Activated naive CD8-positive, alpha-beta T cell treated with anti-CD3 and anti-CD28 coated beads, Interleukin-2, amount 10 ng/mL, durations not matched to agents 7 days and 5 days (primary cell): ENCODE results near the gene RRAD. TPM values are rescaled to one million over a fixed set of nuclear protein-coding genes. Genes with fewer than 3 reads are reported as not detected.

Experiments used
- ATAC-seq: fragments of 150-1000 bp; cut with Tn5 transposase; one replicate; pipeline ENCODE4 v1.10.0; 2021; ENCODE audit warnings: low read depth, moderate library complexity
- POLR2A ChIA-PET: fragments of 350-600 bp; sonication (Branson Sonifier 250); formaldehyde crosslinking; loops from one replicate; lab custom pipeline; 2021; ENCODE audit warnings: antibody characterized with exemption; lab: Charles Lee
- DNase-seq: peaks from one replicate; pipeline ENCODE4 v3.0.0; 2021
- H3K27ac Mint-ChIP-seq: one replicate; pipeline ENCODE4 v1.8.0; 2022; ENCODE audit warnings: mild to moderate bottlenecking, mixed read lengths
- H3K27me3 Mint-ChIP-seq: one replicate; pipeline ENCODE4 v1.8.0; 2022; ENCODE audit warnings: mild to moderate bottlenecking, moderate library complexity, mixed read lengths
- H3K36me3 Mint-ChIP-seq: one replicate; pipeline ENCODE4 v1.8.0; 2021; ENCODE audit warnings: mild to moderate bottlenecking, mixed read lengths
- H3K4me1 Mint-ChIP-seq: one replicate; pipeline ENCODE4 v1.8.0; 2021; ENCODE audit warnings: mixed read lengths
- H3K4me3 Mint-ChIP-seq: one replicate; pipeline ENCODE4 v1.8.0; 2022; ENCODE audit warnings: mild to moderate bottlenecking, moderate library complexity, mixed read lengths
- H3K9me3 Mint-ChIP-seq: one replicate; pipeline ENCODE4 v1.8.0; 2021; ENCODE audit warnings: mixed read lengths
- total RNA-seq, 2 experiments: library from RNA; stranded (reverse); gene quantifications; one replicate each; pipeline ENCODE4 v1.2.3, GENCODE V29; 2021

Gene RRAD
- total RNA-seq, 2 experiments from 2014 or later = 0.60 to 0.61 TPM

DNA sequence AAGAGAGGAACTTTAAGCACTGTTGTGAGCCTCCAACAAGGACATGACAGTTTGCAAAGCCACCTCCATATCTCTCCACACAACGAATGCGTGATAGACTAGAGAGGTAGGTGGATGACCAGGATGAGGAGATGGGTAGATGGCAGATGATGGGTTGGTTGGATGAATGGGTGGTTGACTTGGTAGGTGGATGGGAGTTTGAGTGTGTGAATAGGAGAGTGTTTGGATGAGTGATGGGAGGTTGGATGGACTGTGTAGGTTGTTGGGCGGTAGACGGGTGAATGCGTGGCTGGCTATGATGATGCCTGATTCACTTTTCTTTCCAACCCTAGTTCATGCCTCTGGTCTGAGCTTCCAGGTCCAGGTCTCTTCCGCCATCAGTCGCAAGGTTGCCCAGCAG, 10.8 kb downstream of the RRAD start:
- H3K36me3 Mint-ChIP-seq = no peaks in the 10 kb centered on the region
- H3K9me3 Mint-ChIP-seq = no peaks in the 10 kb centered on the region
- DNase-seq = no peak
- no peak for ATAC-seq
- H3K27me3 Mint-ChIP-seq = peaks cover 19% of the 10 kb centered on the region
- POLR2A ChIA-PET = no interaction called here
- no peak overlapping the region for H3K27ac Mint-ChIP-seq
- H3K4me3 Mint-ChIP-seq = no peak overlapping the region
- H3K4me1 Mint-ChIP-seq = no peaks in the 10 kb centered on the region

DNA sequence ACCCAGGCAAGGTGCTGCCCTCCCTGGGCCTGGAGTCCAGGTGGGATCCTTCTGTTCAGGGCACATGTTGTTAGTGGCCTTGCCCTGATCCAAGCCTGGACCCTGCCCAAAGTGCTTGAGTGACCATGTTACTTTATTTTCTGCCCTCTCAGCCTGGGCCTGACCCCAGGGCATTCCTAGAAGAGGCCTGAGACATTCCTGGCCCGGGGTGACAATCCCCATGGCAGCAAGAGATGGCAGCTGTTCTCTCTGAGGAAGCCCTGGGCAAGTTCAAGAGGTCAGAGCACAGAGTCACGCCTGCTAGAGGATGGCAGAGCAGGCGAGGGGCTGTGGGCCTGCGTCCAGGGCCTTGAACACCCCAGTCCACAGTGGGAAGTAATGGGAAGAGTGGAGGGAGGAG, 11.6 kb downstream of the RRAD start:
- Mint-ChIP-seq H3K4me1 (no peaks in the 10 kb centered on the region), H3K27me3 (peaks cover 15% of the 10 kb centered on the region), H3K27ac (no peak overlapping the region), H3K36me3 (no peaks in the 10 kb centered on the region), H3K4me3 (no peak overlapping the region), H3K9me3 (no peaks in the 10 kb centered on the region)
- POLR2A ChIA-PET = no interaction called here
- no peak for DNase-seq
- ATAC-seq = no peak

DNA sequence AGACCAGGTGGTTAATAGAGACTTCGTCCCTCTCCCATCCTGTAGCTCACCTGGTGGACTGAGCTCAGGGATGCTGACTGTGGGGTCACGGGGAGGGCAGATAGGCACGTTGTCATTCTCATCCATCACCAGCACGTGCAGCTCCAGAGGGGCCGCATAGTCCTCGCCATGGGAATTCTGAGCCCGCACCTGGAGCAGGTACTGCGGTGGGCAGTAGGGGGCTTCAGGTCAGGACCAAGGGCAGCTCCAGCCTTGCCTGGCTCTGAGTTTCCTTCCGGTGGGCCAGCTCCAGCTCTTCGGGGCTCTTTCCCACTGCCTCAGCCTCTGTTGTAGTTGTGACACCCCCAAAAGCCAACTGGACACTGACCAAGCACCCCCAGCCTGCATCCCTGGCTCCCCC, 12.3 kb downstream of the RRAD start:
- Mint-ChIP-seq H3K4me3 (no peak overlapping the region), H3K27me3 (peaks cover 12% of the 10 kb centered on the region), H3K36me3 (no peaks in the 10 kb centered on the region), H3K4me1 (no peaks in the 10 kb centered on the region), H3K27ac (no peak overlapping the region), H3K9me3 (no peaks in the 10 kb centered on the region)
- ATAC-seq = no peak
- DNase-seq = no peak
- POLR2A ChIA-PET = no interaction called here

DNA sequence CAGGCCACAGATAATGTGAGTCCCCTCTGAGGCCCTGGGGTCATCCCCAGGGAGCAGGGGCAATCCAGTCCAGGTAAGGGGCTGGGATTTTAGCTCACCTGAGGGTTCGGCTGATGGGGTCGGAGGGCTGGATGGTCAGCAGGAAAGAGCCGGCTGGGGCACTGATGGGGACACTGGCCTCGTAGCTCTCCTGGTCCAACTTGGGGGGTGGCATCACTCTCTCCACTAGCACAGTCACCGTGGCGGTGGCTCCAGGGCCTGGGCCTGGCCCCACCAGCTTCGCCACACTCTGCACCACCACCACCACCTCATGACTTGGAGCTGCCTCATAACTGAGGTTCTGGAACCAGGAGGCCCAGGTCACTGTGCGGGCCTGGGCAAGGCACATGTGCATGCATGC, 13.5 kb downstream of the RRAD start:
- ATAC-seq (no peak), DNase-seq (no peak)
- Mint-ChIP-seq H3K36me3 (no peaks in the 10 kb centered on the region), H3K27me3 (peaks cover 11% of the 10 kb centered on the region), H3K4me1 (no peaks in the 10 kb centered on the region), H3K27ac (no peak overlapping the region), H3K9me3 (no peaks in the 10 kb centered on the region), H3K4me3 (no peak overlapping the region)
- POLR2A ChIA-PET = interaction anchor here (0.9 kb wide), 1 partner anchor 17 kb away, joined by 3 read pairs; no protein-coding TSS in a partner anchor

DNA sequence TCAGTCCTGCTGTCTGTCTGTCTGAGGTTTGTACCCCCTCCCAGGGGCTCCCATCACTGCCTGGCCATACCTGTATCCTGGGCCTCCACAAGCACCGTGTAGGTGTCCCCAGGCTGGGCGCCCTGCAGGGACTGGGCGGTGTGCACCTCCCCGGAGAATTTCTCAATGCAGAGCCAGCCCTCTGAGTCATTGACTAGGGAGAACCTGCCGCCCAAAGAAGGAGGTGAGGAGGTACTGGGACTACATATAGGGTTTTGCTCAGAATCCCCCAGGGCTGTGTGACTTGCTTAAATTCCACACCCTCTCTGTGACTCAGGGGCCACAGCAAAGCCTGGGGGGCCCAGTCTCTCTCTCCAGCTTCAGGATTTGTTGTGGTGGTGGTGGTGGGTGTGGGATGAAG, 14.2 kb downstream of the RRAD start:
- H3K4me3 Mint-ChIP-seq = no peak overlapping the region
- H3K4me1 Mint-ChIP-seq = peaks cover 3% of the 10 kb centered on the region
- no peaks in the 10 kb centered on the region for H3K9me3 Mint-ChIP-seq
- peaks cover 11% of the 10 kb centered on the region for H3K27me3 Mint-ChIP-seq
- DNase-seq (no peak), ATAC-seq (no peak)
- POLR2A ChIA-PET = interaction anchor here (1.3 kb wide), 1 partner anchor 17 kb away, joined by 3 read pairs; no protein-coding TSS in a partner anchor
- no peaks in the 10 kb centered on the region for H3K36me3 Mint-ChIP-seq
- no peak overlapping the region for H3K27ac Mint-ChIP-seq

DNA sequence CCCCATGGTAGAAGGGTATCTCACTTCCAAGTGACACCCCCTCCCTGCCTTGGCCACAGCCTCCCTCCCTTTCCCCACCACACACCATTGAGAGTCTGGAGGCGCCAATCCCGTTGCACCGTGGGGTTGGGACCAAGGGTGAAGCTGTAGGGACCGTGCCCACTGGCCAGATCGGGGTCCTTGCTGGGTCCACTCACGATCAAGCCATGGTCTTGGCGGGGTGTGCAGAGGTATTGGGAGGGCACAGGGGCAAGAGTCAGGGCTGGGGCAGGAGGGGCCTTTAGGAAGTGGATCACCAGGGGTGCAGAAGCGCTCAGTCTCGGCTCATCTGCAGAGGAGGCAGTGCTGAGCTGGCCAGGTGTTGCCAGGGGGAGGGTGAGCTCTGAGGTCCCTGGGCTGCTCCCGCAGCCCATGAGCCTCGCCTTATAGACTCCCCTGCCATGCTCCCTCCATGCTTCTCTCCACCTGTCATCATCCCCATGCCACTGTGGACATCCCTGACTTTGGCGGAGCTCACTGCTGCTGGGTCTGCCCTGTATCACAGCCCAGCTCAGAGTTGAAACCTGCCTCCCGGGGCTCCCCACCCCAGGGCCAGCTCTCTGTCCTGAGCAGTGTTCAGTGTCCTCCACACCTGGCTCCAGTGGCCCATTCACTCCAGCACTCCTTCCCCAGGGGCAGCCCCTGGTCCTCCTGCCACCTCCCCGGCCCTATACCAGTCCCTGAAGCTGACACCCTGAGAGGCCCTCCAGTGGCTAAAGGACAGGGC, 15.0 kb downstream of the RRAD start:
- no peaks in the 10 kb centered on the region for H3K9me3 Mint-ChIP-seq
- no peak overlapping the region for H3K4me3 Mint-ChIP-seq
- peaks cover 9% of the 10 kb centered on the region for H3K27me3 Mint-ChIP-seq
- no peak overlapping the region for H3K27ac Mint-ChIP-seq
- H3K36me3 Mint-ChIP-seq = no peaks in the 10 kb centered on the region
- DNase-seq = no peak
- POLR2A ChIA-PET = interaction anchor here (1.3 kb wide), 1 partner anchor 16 kb away, joined by 3 read pairs; no protein-coding TSS in a partner anchor
- ATAC-seq = no peak
- H3K4me1 Mint-ChIP-seq = peaks cover 7% of the 10 kb centered on the region

DNA sequence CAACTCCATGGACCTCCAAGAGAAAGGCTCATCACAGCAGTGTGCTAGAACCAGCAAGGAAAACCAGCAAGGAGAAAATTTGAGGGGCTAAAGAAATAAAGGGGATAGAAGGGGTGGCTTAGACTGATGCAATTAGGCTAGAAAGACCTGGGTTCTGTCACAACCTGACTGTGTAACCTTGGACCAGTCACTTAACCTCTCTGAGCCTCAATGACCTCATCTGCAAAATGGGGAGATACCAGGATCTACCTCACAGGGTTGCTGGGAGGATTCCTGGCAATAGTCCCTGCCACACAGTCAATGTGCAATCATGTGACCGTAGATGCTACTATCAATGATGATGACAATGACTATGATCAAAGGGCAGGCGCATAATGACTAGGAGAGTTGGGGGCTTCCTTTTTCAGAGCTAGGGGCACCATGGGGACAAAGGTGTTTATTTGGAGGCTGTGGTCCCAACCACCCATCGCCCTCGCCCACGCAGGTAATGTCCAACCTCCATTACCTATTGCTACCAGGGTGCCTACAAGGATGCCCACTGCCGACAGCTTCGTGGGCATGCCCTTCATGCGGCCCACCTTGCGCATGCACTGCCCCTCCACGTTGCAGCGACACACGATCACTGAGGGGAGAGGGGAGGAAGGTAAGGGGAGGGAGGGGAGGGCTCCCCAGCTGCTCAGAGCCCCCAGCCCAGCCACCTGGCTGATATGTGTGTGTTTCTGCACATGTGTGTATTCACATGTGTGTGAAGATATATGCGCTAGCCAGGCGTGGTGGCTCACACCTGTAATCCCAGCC, 16.4 kb downstream of the RRAD start:
- Mint-ChIP-seq H3K4me3 (no peak overlapping the region), H3K27ac (no peak overlapping the region), H3K36me3 (no peaks in the 10 kb centered on the region), H3K4me1 (peaks cover 7% of the 10 kb centered on the region), H3K9me3 (no peaks in the 10 kb centered on the region), H3K27me3 (peaks cover 3% of the 10 kb centered on the region)
- ATAC-seq = no peak
- no peak for DNase-seq
- POLR2A ChIA-PET = no interaction called here

DNA sequence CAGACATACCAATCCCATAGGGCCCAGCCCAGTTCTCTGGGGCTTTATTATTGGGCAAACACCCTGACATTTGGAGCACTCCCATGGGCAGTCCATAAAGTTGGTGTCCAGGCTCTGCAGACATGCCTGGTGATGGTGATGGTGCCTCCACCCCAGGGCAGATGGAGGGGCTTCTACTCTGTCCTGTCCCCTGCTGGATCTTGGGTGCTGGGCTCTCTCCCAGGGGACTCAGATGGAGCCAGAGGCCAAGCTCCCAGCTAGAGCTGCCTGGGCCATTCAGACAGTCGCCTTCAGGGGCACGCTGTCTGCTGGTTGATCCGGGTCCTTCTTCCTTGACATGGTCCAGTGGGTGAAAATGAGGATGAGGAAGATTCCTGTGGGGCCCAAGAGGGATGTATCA, 17.2 kb downstream of the RRAD start:
- Mint-ChIP-seq H3K27me3 (peaks cover 3% of the 10 kb centered on the region), H3K27ac (no peak overlapping the region), H3K9me3 (no peaks in the 10 kb centered on the region), H3K4me3 (no peak overlapping the region), H3K36me3 (no peaks in the 10 kb centered on the region), H3K4me1 (peaks cover 7% of the 10 kb centered on the region)
- ATAC-seq = no peak
- DNase-seq = no peak
- POLR2A ChIA-PET = no interaction called here

DNA sequence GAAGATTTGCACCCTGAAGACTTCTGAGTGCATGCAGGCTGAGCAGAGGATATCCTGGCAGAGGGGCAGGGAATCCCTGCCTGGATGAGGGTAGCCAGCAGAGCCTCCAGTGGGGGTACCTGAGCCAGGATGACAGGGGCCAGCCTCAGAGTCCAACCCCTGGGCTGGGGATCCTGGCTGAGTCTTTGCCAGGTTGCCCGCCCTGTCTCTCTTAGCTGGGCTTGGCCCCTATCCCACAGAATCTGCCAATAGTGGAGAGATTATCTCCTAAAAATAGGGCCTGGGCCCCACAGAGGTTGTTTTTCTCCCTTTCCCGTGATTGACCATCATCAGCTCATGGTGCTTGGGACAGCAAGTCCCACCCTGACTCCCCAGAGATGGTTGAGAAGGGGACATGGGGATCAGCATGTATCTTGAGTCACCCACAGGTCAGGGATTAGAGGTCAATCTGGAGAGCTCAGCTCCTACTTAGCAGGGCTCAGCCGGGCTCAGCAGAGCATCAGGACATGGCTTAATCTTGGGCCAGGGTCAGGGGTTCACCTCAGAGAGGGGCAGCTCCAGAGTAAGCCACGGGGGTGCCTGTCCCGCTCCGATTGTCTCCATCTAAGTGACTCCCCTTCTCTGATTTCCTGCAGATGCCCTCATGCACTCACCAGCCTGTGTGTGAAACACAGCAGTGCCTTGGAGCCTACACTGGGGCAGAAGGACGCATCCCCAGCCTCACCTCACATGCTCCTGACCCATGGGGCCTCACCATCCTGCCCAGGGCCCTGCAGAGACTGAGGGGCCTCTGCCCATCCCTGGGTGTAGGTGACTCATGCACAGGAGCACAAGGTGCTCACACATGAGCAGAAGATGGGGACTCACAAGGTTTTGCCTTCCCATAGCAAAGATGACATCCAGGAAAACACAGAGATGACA, 18.2 kb downstream of the RRAD start:
- Mint-ChIP-seq H3K4me1 (peaks cover 7% of the 10 kb centered on the region), H3K4me3 (no peak overlapping the region)
- no peak for ATAC-seq

DNA sequence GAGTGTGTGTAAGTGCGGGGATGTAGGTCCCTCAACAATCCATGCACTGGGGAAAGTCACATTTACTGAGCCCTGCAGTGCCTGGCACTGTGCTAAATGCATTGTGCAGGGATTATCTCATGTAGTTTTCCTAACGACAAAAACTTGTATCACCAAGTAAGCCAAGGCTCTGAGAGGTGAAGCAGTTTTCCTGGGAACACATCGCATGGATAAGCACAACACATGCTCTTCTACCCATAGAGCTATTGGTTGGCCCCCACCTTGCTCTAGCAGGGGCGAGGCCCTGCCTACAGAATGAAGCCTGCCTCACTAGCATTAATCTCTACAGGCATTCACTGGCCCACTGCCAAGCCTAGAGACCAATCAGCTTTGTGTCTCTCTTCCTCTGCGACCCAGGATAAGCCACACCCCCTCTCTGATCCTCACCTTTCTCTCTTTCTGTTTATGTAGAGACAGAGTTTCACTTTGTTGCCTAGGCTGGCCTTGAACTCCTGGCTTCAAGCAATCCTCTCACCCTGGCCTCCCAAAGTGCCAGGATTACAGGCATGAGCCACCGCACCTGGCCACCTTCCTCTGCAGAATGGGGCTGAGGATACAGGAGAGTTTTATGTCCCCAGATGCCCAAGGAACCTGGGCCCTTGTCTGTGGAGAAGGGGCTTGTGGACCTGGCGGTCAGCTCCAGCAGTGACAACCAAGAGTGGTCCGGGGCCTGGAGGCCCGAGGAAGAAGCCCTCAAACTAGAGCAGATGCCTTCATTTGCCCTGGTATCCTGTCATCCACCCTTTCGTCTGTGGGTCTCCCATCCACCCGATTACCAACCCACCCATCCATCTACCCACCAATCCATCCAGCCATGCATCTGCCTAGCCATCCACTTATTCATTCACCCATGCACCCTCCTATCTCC, 19.4 kb downstream of the RRAD start:
- no peak for DNase-seq
- Mint-ChIP-seq H3K36me3 (no peaks in the 10 kb centered on the region), H3K27me3 (no peaks in the 10 kb centered on the region), H3K27ac (peak overlapping the region; percentile 82), H3K9me3 (no peaks in the 10 kb centered on the region), H3K4me1 (peaks cover 7% of the 10 kb centered on the region), H3K4me3 (peak overlapping the region; percentile 41)
- ATAC-seq = peak; percentile 76
- POLR2A ChIA-PET = interaction anchor here (1.3 kb wide), 1 partner anchor 13 kb away, joined by 5 read pairs; no protein-coding TSS in a partner anchor

More for the DNA sequence above, 18.2 kb downstream of the RRAD start:
- POLR2A ChIA-PET = no interaction called here
- Mint-ChIP-seq H3K9me3 (no peaks in the 10 kb centered on the region), H3K36me3 (no peaks in the 10 kb centered on the region), H3K27me3 (peaks cover 3% of the 10 kb centered on the region), H3K27ac (no peak overlapping the region)
- DNase-seq = no peak

DNA sequence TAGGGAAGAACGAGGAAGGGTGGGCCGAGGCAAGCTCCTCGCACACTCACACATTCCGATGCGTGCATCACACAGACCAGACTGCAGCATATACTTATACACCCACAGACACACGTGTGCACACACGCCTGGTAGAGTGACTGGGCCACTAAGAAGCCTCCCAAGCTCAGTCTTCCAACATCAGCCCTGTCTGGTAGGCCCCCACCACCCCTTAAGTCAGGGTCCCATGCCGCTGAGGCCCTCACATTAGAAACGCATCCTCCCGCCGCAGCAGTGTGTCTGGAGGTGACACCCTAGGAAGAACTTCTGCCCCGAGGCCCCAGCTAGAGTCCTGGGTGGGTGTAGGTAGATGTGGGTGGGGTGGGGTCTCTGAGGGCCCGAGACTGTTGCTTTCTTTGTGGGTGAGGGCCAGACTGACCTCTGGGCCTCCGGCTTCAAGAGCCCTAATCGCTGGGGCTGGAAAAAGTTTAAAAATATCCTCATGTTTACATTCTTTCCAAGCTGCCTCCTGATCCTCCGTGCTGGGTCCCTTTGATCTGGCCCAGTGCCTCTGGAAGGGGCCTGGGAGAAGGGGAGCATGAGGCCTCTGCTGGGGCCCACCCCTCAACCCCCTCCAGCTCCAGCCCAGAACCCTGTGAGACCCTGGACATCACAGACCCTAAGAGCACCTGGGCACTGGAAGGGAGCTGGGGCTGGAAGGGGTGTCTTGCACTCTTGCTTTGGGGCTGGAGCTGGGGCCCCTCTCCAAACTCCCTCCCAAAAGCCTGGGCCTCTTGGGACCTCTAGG, 20.3 kb downstream of the RRAD start:
- Mint-ChIP-seq H3K36me3 (no peaks in the 10 kb centered on the region), H3K27ac (no peak overlapping the region), H3K9me3 (no peaks in the 10 kb centered on the region), H3K27me3 (no peaks in the 10 kb centered on the region), H3K4me3 (no peak overlapping the region), H3K4me1 (peaks cover 7% of the 10 kb centered on the region)
- POLR2A ChIA-PET = interaction anchor here (1.3 kb wide), 1 partner anchor 13 kb away, joined by 5 read pairs; no protein-coding TSS in a partner anchor
- ATAC-seq (no peak), DNase-seq (no peak)

DNA sequence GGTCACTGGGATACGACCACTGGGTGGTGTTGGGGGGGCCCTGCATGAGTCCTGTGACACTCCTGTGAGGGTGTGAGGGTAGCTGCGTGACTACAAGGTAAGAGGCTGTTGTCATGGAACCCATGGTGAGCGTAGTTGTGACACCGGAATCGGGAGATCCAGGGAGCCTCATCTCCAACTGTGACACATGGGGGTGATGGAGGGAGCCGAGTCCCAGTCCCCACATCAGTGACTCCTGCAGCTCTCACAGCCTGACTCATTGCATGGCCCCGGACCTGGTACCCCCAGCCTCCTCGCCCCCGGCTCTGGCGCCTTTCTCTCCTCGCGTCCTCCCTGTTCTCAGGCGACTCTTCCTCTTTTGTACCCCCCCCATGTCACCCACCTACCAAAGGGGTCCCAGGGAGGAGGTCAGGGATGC, 20.9 kb downstream of the RRAD start:
- Mint-ChIP-seq H3K9me3 (no peaks in the 10 kb centered on the region), H3K4me1 (peaks cover 9% of the 10 kb centered on the region), H3K36me3 (no peaks in the 10 kb centered on the region), H3K4me3 (no peak overlapping the region), H3K27ac (no peak overlapping the region), H3K27me3 (no peaks in the 10 kb centered on the region)
- DNase-seq = no peak
- no peak for ATAC-seq
- POLR2A ChIA-PET = no interaction called here
